H1 (cell line): ENCODE measurements around the gene VARS2. TPM values are rescaled to one million over a fixed set of nuclear protein-coding genes. Genes with fewer than 3 reads are reported as not detected.

Experiments
- CTCF ChIA-PET: fragments of 300-600 bp; sonication (Branson Sonifier 250); formaldehyde crosslinking; loops from one replicate; lab custom pipeline; 2021; ENCODE audit not compliant: partially characterized antibody; lab: Charles Lee
- POLR2A ChIA-PET: fragments of 300-600 bp; sonication (Branson Sonifier 250); formaldehyde crosslinking; loops from one replicate; lab custom pipeline; 2021; ENCODE audit warnings: inconsistent platforms; ENCODE audit not compliant: partially characterized antibody; lab: Charles Lee
- DNase-seq, 2 experiments: peaks; one replicate each; pipeline versions ENCODE4 v3.0.0 to v3.0.0-alpha.2; 2010 to 2022; ENCODE audit warnings: low spot score in 2 of 2, low read depth in 1 of 2, mixed read lengths in 1 of 2
- FAIRE-seq: peaks from 2 replicates; lab custom pipeline; 2011; peaks lifted over from hg19 to GRCh38; lab: Jason Lieb, UNC
- H2AFZ ChIP-seq: 2 replicates; pipeline ENCODE4 v1.8.1; 2012; ENCODE audit warnings: low read length, inconsistent platforms
- H2AK5ac ChIP-seq: 2 replicates; pipeline ENCODE4 v1.6.1; 2013; ENCODE audit warnings: low read depth, low read length
- H2BK120ac ChIP-seq: replicated peaks from 2 replicates; pipeline ENCODE3; 2013; ENCODE audit warnings: low read depth, low read length, inconsistent platforms
- H2BK12ac ChIP-seq: 2 replicates; pipeline ENCODE4 v1.6.1; 2013; ENCODE audit warnings: low read depth, low read length
- H2BK15ac ChIP-seq: 2 replicates; pipeline ENCODE4 v1.6.1; 2013; ENCODE audit warnings: low read length
- H2BK20ac ChIP-seq: 2 replicates; pipeline ENCODE4 v1.6.1; 2013; ENCODE audit warnings: low read length
- H2BK5ac ChIP-seq: 2 replicates; pipeline ENCODE4 v1.6.1; 2013; ENCODE audit warnings: low read depth, low read length
- H3K14ac ChIP-seq: 2 replicates; pipeline ENCODE4 v1.6.1; 2013; ENCODE audit warnings: inconsistent platforms; ENCODE audit not compliant: insufficient read length
- H3K18ac ChIP-seq: 2 replicates; pipeline ENCODE4 v1.6.1; 2013; ENCODE audit warnings: low read length; ENCODE audit errors: extremely low read depth
- H3K23ac ChIP-seq: 2 replicates; pipeline ENCODE4 v1.6.1; 2013; ENCODE audit warnings: inconsistent platforms; ENCODE audit not compliant: insufficient read length
- H3K23me2 ChIP-seq: 2 replicates; pipeline ENCODE4 v1.6.1; 2013; ENCODE audit warnings: low read depth, low read length
- H3K27ac ChIP-seq: 2 replicates; pipeline ENCODE4 v1.6.1; 2011; ENCODE audit warnings: low read depth, low read length, inconsistent platforms
- H3K27me3 ChIP-seq, 4 experiments: replicated peaks in 1 of 4; 1 replicate in 1 of 4; 2 replicates in 3 of 4; pipeline versions ENCODE4 v1.6.1 to v1.8.1; 2011 to 2013; ENCODE audit warnings: low read length in 3 of 4, mild to moderate bottlenecking in 3 of 4, inconsistent platforms in 2 of 4, mixed read lengths in 2 of 4, moderate library complexity in 1 of 4; ENCODE audit not compliant: control insufficient read depth in 3 of 4, insufficient read depth in 3 of 4; ENCODE audit errors: extremely low read depth in 1 of 4
- H3K36me3 ChIP-seq, 4 experiments: 2 replicates each; pipeline versions ENCODE4 v1.6.1 to v1.8.1; 2011 to 2013; ENCODE audit warnings: mild to moderate bottlenecking in 4 of 4, low read length in 3 of 4, moderate library complexity in 2 of 4, control low read depth in 1 of 4, inconsistent platforms in 1 of 4; ENCODE audit not compliant: insufficient read depth in 4 of 4, control insufficient read depth in 2 of 4
- H3K4ac ChIP-seq: replicated peaks from 2 replicates; pipeline ENCODE3; 2013; ENCODE audit warnings: low read length, low read depth, mixed read lengths, inconsistent platforms; ENCODE audit not compliant: insufficient read length
- H3K4me1 ChIP-seq, 4 experiments: replicated peaks in 1 of 4; 1 replicate in 1 of 4; 2 replicates in 3 of 4; pipeline versions ENCODE4 v1.6.1 to v1.8.1; 2011 to 2013; ENCODE audit warnings: low read length in 3 of 4, inconsistent platforms in 2 of 4, mixed read lengths in 1 of 4; ENCODE audit not compliant: insufficient read depth in 4 of 4, control insufficient read depth in 3 of 4
- H3K4me2 ChIP-seq, 2 experiments: 2 replicates each; pipeline versions ENCODE4 v1.6.1 to v1.8.1; 2011 to 2013; ENCODE audit warnings: low read depth in 2 of 2, low read length in 2 of 2, control low read depth in 1 of 2, inconsistent platforms in 1 of 2, mild to moderate bottlenecking in 1 of 2; ENCODE audit not compliant: insufficient read depth in 1 of 2
- H3K4me3 ChIP-seq, 4 experiments: fragments of 200-600, 300-600 bp in 1 of 4; sonication (generic), shearing (Covaris generic), sonication (Bioruptor Twin) in 1 of 4; 2 replicates each; pipeline versions ENCODE4 v1.5.1 to v1.8.1; 2011 to 2016; ENCODE audit warnings: low read length in 4 of 4, low read depth in 3 of 4, control low read depth in 2 of 4, inconsistent platforms in 2 of 4, mild to moderate bottlenecking in 2 of 4, mixed read lengths in 1 of 4, moderate library complexity in 1 of 4; ENCODE audit not compliant: insufficient read depth in 2 of 4; ENCODE audit errors: extremely low read depth in 1 of 4
- H3K56ac ChIP-seq: replicated peaks from 2 replicates; pipeline ENCODE3; 2013; ENCODE audit warnings: low read depth, mild to moderate bottlenecking, mixed read lengths, low read length, inconsistent platforms; ENCODE audit not compliant: insufficient read length
- H3K79me1 ChIP-seq: 2 replicates; pipeline ENCODE4 v1.6.1; 2013; ENCODE audit warnings: low read depth, low read length, control low read depth
- H3K79me2 ChIP-seq, 2 experiments: 2 replicates each; pipeline versions ENCODE4 v1.6.1 to v1.8.1; 2012 to 2013; ENCODE audit warnings: low read length in 2 of 2, mild to moderate bottlenecking in 2 of 2, inconsistent platforms in 1 of 2; ENCODE audit not compliant: insufficient read depth in 2 of 2, control insufficient read depth in 1 of 2
- H3K9ac ChIP-seq, 4 experiments: replicated peaks in 1 of 4; 1 replicate in 1 of 4; 2 replicates in 3 of 4; pipeline versions ENCODE4 v1.6.1 to v1.8.1; 2011 to 2013; ENCODE audit warnings: low read depth in 3 of 4, low read length in 3 of 4, control low read depth in 2 of 4, mild to moderate bottlenecking in 2 of 4, moderate library complexity in 2 of 4, inconsistent platforms in 1 of 4; ENCODE audit errors: extremely low read depth in 1 of 4
- H3K9me3 ChIP-seq, 2 experiments: 2 replicates each; pipeline versions ENCODE4 v1.6.1 to v1.8.1; 2012 to 2013; ENCODE audit warnings: mild to moderate bottlenecking in 2 of 2, moderate library complexity in 2 of 2, control low read depth in 1 of 2, inconsistent platforms in 1 of 2, low read depth in 1 of 2, low read length in 1 of 2, mixed read lengths in 1 of 2; ENCODE audit not compliant: insufficient read depth in 2 of 2
- H4K20me1 ChIP-seq, 2 experiments: replicated peaks in 1 of 2; 2 replicates each; pipeline versions ENCODE3 to v1.8.1; 2011 to 2013; ENCODE audit warnings: inconsistent platforms in 2 of 2, low read length in 2 of 2, mild to moderate bottlenecking in 1 of 2; ENCODE audit not compliant: insufficient read depth in 2 of 2, control insufficient read depth in 1 of 2
- H4K5ac ChIP-seq: 2 replicates; pipeline ENCODE4 v1.6.1; 2013; ENCODE audit warnings: low read length, low read depth, mixed read lengths, inconsistent platforms; ENCODE audit not compliant: insufficient read length
- H4K8ac ChIP-seq: 2 replicates; pipeline ENCODE4 v1.8.0; 2013; ENCODE audit warnings: mild to moderate bottlenecking, moderate library complexity, low read length, inconsistent platforms; ENCODE audit not compliant: insufficient read depth; ENCODE audit errors: extremely low read depth
- H4K91ac ChIP-seq: replicated peaks from 2 replicates; pipeline ENCODE3; 2013; ENCODE audit warnings: low read length, mixed read lengths, inconsistent platforms; ENCODE audit not compliant: insufficient read length
- CTCF ChIP-seq, 3 experiments: IDR thresholded peaks; 1 replicate in 2 of 3; 2 replicates in 1 of 3; pipeline versions ENCODE4 v1.5.1 to v1.6.1; 2011; ENCODE audit warnings: low read length in 3 of 3, mild to moderate bottlenecking in 3 of 3, inconsistent platforms in 2 of 3, low read depth in 1 of 3, moderate library complexity in 1 of 3; ENCODE audit not compliant: insufficient read depth in 1 of 3; ENCODE audit errors: control extremely low read depth in 1 of 3
- JUN ChIP-seq: IDR thresholded peaks from 2 replicates; pipeline ENCODE4 v1.6.1; 2011; ENCODE audit warnings: low read depth, mild to moderate bottlenecking, improper control_type of control experiment, low read length
- KDM5A ChIP-seq: fragments of 200-600 bp; IDR thresholded peaks from 2 replicates; pipeline ENCODE4 v1.7.1; 2012; ENCODE audit warnings: mild to moderate bottlenecking, low read length, inconsistent platforms, mixed read lengths
- NANOG ChIP-seq: IDR thresholded peaks from 2 replicates; pipeline ENCODE4 v1.6.1; 2011; ENCODE audit warnings: low read length, low read depth, mild to moderate bottlenecking, inconsistent platforms; ENCODE audit not compliant: insufficient read depth, poor library complexity, severe bottlenecking
- PHF8 ChIP-seq: fragments of 200-600 bp; sonication (generic); conservative IDR thresholded peaks from 2 replicates; pipeline ENCODE4 v1.7.1; 2012; ENCODE audit warnings: low read depth, mild to moderate bottlenecking, inconsistent platforms, low read length, moderate library complexity
- SAP30 ChIP-seq: fragments of 300-600 bp; sonication (generic); IDR thresholded peaks from 2 replicates; pipeline ENCODE4 v1.7.1; 2012; ENCODE audit warnings: low read length, moderate library complexity, mild to moderate bottlenecking, inconsistent platforms; ENCODE audit not compliant: insufficient read depth, insufficient replicate concordance
- TBP ChIP-seq: IDR thresholded peaks from 2 replicates; pipeline ENCODE4 v1.6.1; 2011; ENCODE audit warnings: low read depth, low read length, improper control_type of control experiment
- USF2 ChIP-seq: IDR thresholded peaks from 2 replicates; pipeline ENCODE4 v1.6.1; 2011; ENCODE audit warnings: low read length, improper control_type of control experiment
- ZNF274 ChIP-seq: IDR thresholded peaks from 2 replicates; pipeline ENCODE4 v1.7.0; 2012; ENCODE audit warnings: low read length, borderline replicate concordance; ENCODE audit errors: extremely low read depth
- WGBS, 2 experiments: shearing (Covaris generic) in 1 of 2; methylation state at CpG; one replicate each; pipeline versions ENCODE4 v1.1.6 to v1.1.7; 2013 to 2015; ENCODE audit warnings: low lambda C conversion rate in 2 of 2, mixed read lengths in 2 of 2, inconsistent platforms in 1 of 2, low coverage in 1 of 2, missing lambda C conversion rate in 1 of 2; ENCODE audit not compliant: insufficient replicate concordance in 2 of 2, insufficient coverage in 1 of 2, insufficient read length in 1 of 2; ENCODE audit errors: extremely low coverage in 1 of 2, missing lambda C conversion rate in 1 of 2; 5-methylcytosine and 5-hydroxymethylcytosine counted together
- polyA plus RNA-seq, 7 experiments: library from polyadenylated mRNA; depleted of rRNA in 3 of 7; stranded (reverse) in 5 of 7; unstranded in 2 of 7; fragments of >200 nt in 5 of 7; fragments of 200-250 nt in 2 of 7; gene quantifications; 1 replicate in 5 of 7; 2 replicates in 1 of 7; 4 replicates in 1 of 7; pipeline versions ENCODE4 v1.2.1 to v1.2.3, GENCODE V29; 2011 to 2013; ENCODE audit warnings: missing spikeins in 2 of 7, mixed read lengths in 2 of 7
- total RNA-seq: library from RNA; stranded (reverse); fragmentation: NEBNext Ultra II Directional; extraction: Animal tissue kit (Norgen Biotek cat#: 25700); gene quantifications from 2 replicates; pipeline ENCODE4 v1.2.1, GENCODE V29; 2021

Gene VARS2
- total and polyA plus RNA-seq, 2 of the 8 experiments (the other 6 are each of a cell fraction or from before 2014, with no cell fraction given) = 26.8 to 47.7 TPM

GRCh38 chr6:30947231-30947630, 33.2 kb downstream of the VARS2 start:
- CTCF ChIA-PET = interaction anchor here (0.6 to 1.9 kb wide), 9 partner anchors 15 to 415 kb away, joined by 3 to 7 read pairs (median 3); no protein-coding TSS in a partner anchor
- no peak for TF ChIP-seq TBP
- no peak for TF ChIP-seq CTCF (IDR thresholded peaks at IDR 0.05; ENCODE audit: control extremely low read depth in 1 of 3, insufficient read depth in 1 of 3, low read depth in 1 of 3, low read length in 3 of 3)
- no peak for TF ChIP-seq ZNF274
- TF ChIP-seq JUN = no peak
- TF ChIP-seq PHF8 = no peak
- TF ChIP-seq KDM5A = no peak
- TF ChIP-seq NANOG = no peak
- TF ChIP-seq USF2 = no peak
- TF ChIP-seq SAP30 = no peak

More at GRCh38 chr6:30947231-30947630, 33.2 kb downstream of the VARS2 start:
- no peak overlapping the region for H2BK15ac ChIP-seq
- H2AK5ac ChIP-seq = no peak overlapping the region
- no peak overlapping the region for H4K5ac ChIP-seq
- H4K8ac ChIP-seq = no peak overlapping the region
- POLR2A ChIA-PET = no interaction called here
- no peak overlapping the region for H2AFZ ChIP-seq
- 93% methylated on average over 4 of the region's 4 CpGs; no CpG with 5 or more reads in 1 of the 2 experiments for WGBS, 2 experiments
- H3K27me3 ChIP-seq = peaks cover 0 to 3% (median 0%) of the 10 kb centered on the region in 4 experiments; a peak in 1 of 7 replicates
- H3K79me2 ChIP-seq = no peaks in the 10 kb centered on the region
- no peak overlapping the region for H3K4me3 ChIP-seq
- no peak overlapping the region for H3K18ac ChIP-seq
- no peaks in the 10 kb centered on the region for H3K9me3 ChIP-seq
- H2BK20ac ChIP-seq = no peak overlapping the region
- no peak overlapping the region for H2BK12ac ChIP-seq
- H3K23me2 ChIP-seq = no peaks in the 10 kb centered on the region; the same call in 1 of the 2 replicates
- H3K23ac ChIP-seq = no peak overlapping the region
- no peak overlapping the region for H2BK5ac ChIP-seq
- DNase-seq (no peak), FAIRE-seq (no peak)
- no peak overlapping the region for H3K4me2 ChIP-seq
- H3K9ac ChIP-seq = no peak overlapping the region
- no peak overlapping the region for H3K27ac ChIP-seq
- H3K14ac ChIP-seq = no peak overlapping the region
- H3K56ac ChIP-seq = no peak overlapping the region
- no peaks in the 10 kb centered on the region for H3K36me3 ChIP-seq
- no peaks in the 10 kb centered on the region for H4K20me1 ChIP-seq
- H3K4ac ChIP-seq = no peak overlapping the region
- H4K91ac ChIP-seq = no peak overlapping the region
- no peak overlapping the region for H2BK120ac ChIP-seq
- H3K79me1 ChIP-seq = no peaks in the 10 kb centered on the region
- H3K4me1 ChIP-seq = peaks cover 2 to 7% (median 5%) of the 10 kb centered on the region in 4 experiments; a peak in 5 of 7 replicates
